SK-N-SH (cell line): ENCODE measurements around the gene ADCY9. TPM values are rescaled to one million over a fixed set of nuclear protein-coding genes. Genes with fewer than 3 reads are reported as not detected.

Source experiments
- CTCF ChIA-PET: fragments of 300-600, 350-600 bp; formaldehyde crosslinking; extraction: SDS; loops from one replicate; lab custom pipeline; 2021; lab: Yijun Ruan, JAX
- POLR2A ChIA-PET: fragments of 350-600 bp; sonication (Branson Sonifier 250); formaldehyde crosslinking; extraction: SDS; loops from one replicate; lab custom pipeline; 2020; ENCODE audit warnings: antibody characterized with exemption, inconsistent platforms; lab: Yijun Ruan, JAX
- DNase-seq: peaks from one replicate; pipeline ENCODE4 v3.0.0; 2012
- H2AFZ ChIP-seq: fragments of 200-600 bp; sonication (generic); 2 replicates; pipeline ENCODE4 v1.8.1; 2016; ENCODE audit warnings: antibody characterized with exemption, mild to moderate bottlenecking, low read depth
- H3F3A ChIP-seq: fragments of 200-600 bp; sonication (generic); replicated peaks from 2 replicates; pipeline ENCODE3; 2016; ENCODE audit warnings: antibody characterized with exemption, mild to moderate bottlenecking; ENCODE audit not compliant: insufficient read depth
- H3K27ac ChIP-seq, 2 experiments: fragments of 200-500 bp in 1 of 2; fragments of 200-600 bp in 1 of 2; sonication (Bioruptor generic) in 1 of 2; sonication (generic), shearing (Covaris generic) in 1 of 2; 2 replicates each; pipeline versions ENCODE4 v1.5.1 to v1.6.1; 2014 to 2016; ENCODE audit warnings: low read depth in 2 of 2, inconsistent platforms in 1 of 2, low read length in 1 of 2, mild to moderate bottlenecking in 1 of 2, mixed read lengths in 1 of 2
- H3K27me3 ChIP-seq: fragments of 200-600 bp; sonication (generic), shearing (Covaris generic); 2 replicates; pipeline ENCODE4 v1.6.1; 2016; ENCODE audit warnings: mixed run types; ENCODE audit not compliant: insufficient read depth
- H3K36me3 ChIP-seq, 2 experiments: fragments of 200-500 bp in 1 of 2; fragments of 200-600 bp in 1 of 2; sonication (Bioruptor generic) in 1 of 2; sonication (generic) in 1 of 2; replicated peaks in 1 of 2; 2 replicates each; pipeline versions ENCODE3 to v1.5.1; 2014 to 2016; ENCODE audit warnings: low read length in 1 of 2, mild to moderate bottlenecking in 1 of 2; ENCODE audit not compliant: insufficient read depth in 2 of 2, control insufficient read depth in 1 of 2
- H3K4me1 ChIP-seq, 2 experiments: fragments of 200-500 bp in 1 of 2; fragments of 200-600 bp in 1 of 2; sonication (Bioruptor generic) in 1 of 2; sonication (generic), shearing (Covaris generic) in 1 of 2; 2 replicates each; pipeline versions ENCODE4 v1.5.1 to v1.6.1; 2014 to 2016; ENCODE audit warnings: low read depth in 1 of 2, low read length in 1 of 2, mixed run types in 1 of 2; ENCODE audit not compliant: insufficient read depth in 2 of 2, control insufficient read depth in 1 of 2
- H3K4me2 ChIP-seq: fragments of 200-600 bp; sonication (generic), shearing (Covaris generic); 2 replicates; pipeline ENCODE4 v1.6.1; 2017; ENCODE audit warnings: mixed run types
- H3K4me3 ChIP-seq, 2 experiments: fragments of 200-500 bp in 1 of 2; fragments of 200-600 bp in 1 of 2; sonication (Bioruptor generic) in 1 of 2; sonication (generic), shearing (Covaris generic) in 1 of 2; 2 replicates each; pipeline versions ENCODE4 v1.5.1 to v1.8.1; 2014 to 2016; ENCODE audit warnings: low read depth in 2 of 2, inconsistent platforms in 1 of 2, low read length in 1 of 2, mild to moderate bottlenecking in 1 of 2, mixed read lengths in 1 of 2, moderate library complexity in 1 of 2
- H3K79me2 ChIP-seq: fragments of 200-600 bp; sonication (generic); 2 replicates; pipeline ENCODE4 v1.8.1; 2017; ENCODE audit warnings: mild to moderate bottlenecking; ENCODE audit not compliant: insufficient read depth
- H3K9ac ChIP-seq: fragments of 200-600 bp; sonication (generic); 2 replicates; pipeline ENCODE4 v1.6.1; 2017; ENCODE audit warnings: mixed run types
- H3K9me2 ChIP-seq: fragments of 200-600 bp; sonication (generic); 2 replicates; pipeline ENCODE4 v1.6.1; 2017; ENCODE audit warnings: mixed run types
- H3K9me3 ChIP-seq: fragments of 200-600 bp; sonication (generic); 2 replicates; pipeline ENCODE4 v1.6.1; 2017; ENCODE audit warnings: mixed run types, mild to moderate bottlenecking, moderate library complexity
- H4K20me1 ChIP-seq: fragments of 200-600 bp; sonication (generic); 2 replicates; pipeline ENCODE4 v1.6.1; 2017; ENCODE audit warnings: mild to moderate bottlenecking, mixed run types; ENCODE audit not compliant: insufficient read depth
- CHD2 ChIP-seq: fragments of 150-350 bp; IDR thresholded peaks from 2 replicates; pipeline ENCODE4 v1.6.1; 2018; ENCODE audit warnings: low read length; ENCODE audit not compliant: partially characterized antibody
- FOXJ3 ChIP-seq: sonication (generic); formaldehyde crosslinking; IDR thresholded peaks from 2 replicates; pipeline ENCODE4 v1.5.1; 2020; ENCODE audit warnings: mild to moderate bottlenecking, missing genetic modification reagents
- GABPA ChIP-seq: IDR thresholded peaks from 2 replicates; pipeline ENCODE4 v1.4.0; 2012; ENCODE audit warnings: low read depth, mild to moderate bottlenecking
- GATA2 ChIP-seq: sonication (generic); formaldehyde crosslinking; IDR thresholded peaks from 2 replicates; pipeline ENCODE4 v1.5.0; 2020; ENCODE audit warnings: mild to moderate bottlenecking, missing genetic modification reagents
- MAX ChIP-seq: IDR thresholded peaks from 2 replicates; pipeline ENCODE4 v1.4.0; 2012; ENCODE audit warnings: low read depth
- MEF2A ChIP-seq: IDR thresholded peaks from 2 replicates; pipeline ENCODE4 v1.4.0; 2012; ENCODE audit warnings: low read depth, borderline replicate concordance
- NRF1 ChIP-seq: IDR thresholded peaks from 2 replicates; pipeline ENCODE4 v1.6.1; 2012; ENCODE audit warnings: low read depth, mild to moderate bottlenecking, low read length
- PBX3 ChIP-seq: IDR thresholded peaks from 2 replicates; pipeline ENCODE4; 2012
- RXRA ChIP-seq: IDR thresholded peaks from 2 replicates; pipeline ENCODE4 v1.4.0; 2012; ENCODE audit warnings: low read depth, mild to moderate bottlenecking, borderline replicate concordance
- SIN3A ChIP-seq: IDR thresholded peaks from 2 replicates; pipeline ENCODE4 v1.6.1; 2012; ENCODE audit warnings: low read depth, mild to moderate bottlenecking, low read length, moderate library complexity, borderline replicate concordance
- SMC3 ChIP-seq: IDR thresholded peaks from 2 replicates; pipeline ENCODE4 v1.6.1; 2012; ENCODE audit warnings: low read depth, low read length, improper control_type of control experiment
- TAF1 ChIP-seq: IDR thresholded peaks from 2 replicates; pipeline ENCODE4 v1.6.1; 2012; ENCODE audit warnings: low read depth, mild to moderate bottlenecking, low read length, moderate library complexity, borderline replicate concordance
- TCF12 ChIP-seq: IDR thresholded peaks from 2 replicates; pipeline ENCODE4 v1.4.0; 2012
- USF1 ChIP-seq: IDR thresholded peaks from 2 replicates; pipeline ENCODE4 v1.4.0; 2012; ENCODE audit warnings: low read depth, borderline replicate concordance
- WGBS: methylation state at CpG from one replicate; pipeline ENCODE4 v1.1.6; 2017; ENCODE audit warnings: low lambda C conversion rate; 5-methylcytosine and 5-hydroxymethylcytosine counted together
- polyA plus RNA-seq, 3 experiments: library from polyadenylated mRNA; depleted of rRNA; stranded (reverse); fragments of >200 nt; gene quantifications; 2 replicates each; pipeline ENCODE4 v1.2.3, GENCODE V29; 2012
- TF ChIP-seq, protein P1 (sequence below): IDR thresholded peaks from 2 replicates; pipeline ENCODE4 v1.4.0; 2012; ENCODE audit warnings: low read depth, borderline replicate concordance
- TF ChIP-seq, protein P2 (sequence below): fragments of 150-350 bp; IDR thresholded peaks from 2 replicates; pipeline ENCODE4 v1.6.1; 2017; ENCODE audit warnings: antibody characterized with exemption, low read length, low read depth, borderline replicate concordance

The ADCY9 gene
- polyA plus RNA-seq, 1 of the 3 experiments (the other 2 are of a cell fraction): 5.2 TPM

- no peak overlapping the region for H3K4me3 ChIP-seq
- H3K4me1 ChIP-seq: peaks cover 0 to 6% of the 10 kb centered on the region in 2 experiments; a peak in 1 of 4 replicates
- H3K79me2 ChIP-seq: no peaks in the 10 kb centered on the region
- no peak overlapping the region for H2AFZ ChIP-seq
- H3K9me3 ChIP-seq: no peaks in the 10 kb centered on the region
- H3F3A ChIP-seq: peaks cover 11% of the 10 kb centered on the region
- no peak for DNase-seq
- CTCF ChIA-PET: interaction anchor here (0.5 to 2.2 kb wide), 5 partner anchors 8 to 258 kb away, joined by 3 to 5 read pairs (median 4); no protein-coding TSS in a partner anchor
- H3K9me2 ChIP-seq: no peaks in the 10 kb centered on the region
- WGBS: 72% methylated on average over 4 of the region's 4 CpGs
- TF ChIP-seq MEF2A (no peak), TAF1 (no peak), MAX (no peak), CHD2 (no peak)
- TF ChIP-seq, protein P1, sequence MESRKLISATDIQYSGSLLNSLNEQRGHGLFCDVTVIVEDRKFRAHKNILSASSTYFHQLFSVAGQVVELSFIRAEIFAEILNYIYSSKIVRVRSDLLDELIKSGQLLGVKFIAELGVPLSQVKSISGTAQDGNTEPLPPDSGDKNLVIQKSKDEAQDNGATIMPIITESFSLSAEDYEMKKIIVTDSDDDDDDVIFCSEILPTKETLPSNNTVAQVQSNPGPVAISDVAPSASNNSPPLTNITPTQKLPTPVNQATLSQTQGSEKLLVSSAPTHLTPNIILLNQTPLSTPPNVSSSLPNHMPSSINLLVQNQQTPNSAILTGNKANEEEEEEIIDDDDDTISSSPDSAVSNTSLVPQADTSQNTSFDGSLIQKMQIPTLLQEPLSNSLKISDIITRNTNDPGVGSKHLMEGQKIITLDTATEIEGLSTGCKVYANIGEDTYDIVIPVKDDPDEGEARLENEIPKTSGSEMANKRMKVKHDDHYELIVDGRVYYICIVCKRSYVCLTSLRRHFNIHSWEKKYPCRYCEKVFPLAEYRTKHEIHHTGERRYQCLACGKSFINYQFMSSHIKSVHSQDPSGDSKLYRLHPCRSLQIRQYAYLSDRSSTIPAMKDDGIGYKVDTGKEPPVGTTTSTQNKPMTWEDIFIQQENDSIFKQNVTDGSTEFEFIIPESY: no peak
- TF ChIP-seq, all 33 proteins: peak for 0
- Histone ChIP-seq H3K27me3 (no peaks in the 10 kb centered on the region), H3K27ac (no peak overlapping the region), H3K36me3 (no peaks in the 10 kb centered on the region), H3K4me2 (no peak overlapping the region), H3K9ac (no peak overlapping the region), H4K20me1 (no peaks in the 10 kb centered on the region)
- POLR2A ChIA-PET: no interaction called here
Observed at GRCh38 chr16:4016658-4017057, 99.6 kb downstream of the ADCY9 start.

DNA sequence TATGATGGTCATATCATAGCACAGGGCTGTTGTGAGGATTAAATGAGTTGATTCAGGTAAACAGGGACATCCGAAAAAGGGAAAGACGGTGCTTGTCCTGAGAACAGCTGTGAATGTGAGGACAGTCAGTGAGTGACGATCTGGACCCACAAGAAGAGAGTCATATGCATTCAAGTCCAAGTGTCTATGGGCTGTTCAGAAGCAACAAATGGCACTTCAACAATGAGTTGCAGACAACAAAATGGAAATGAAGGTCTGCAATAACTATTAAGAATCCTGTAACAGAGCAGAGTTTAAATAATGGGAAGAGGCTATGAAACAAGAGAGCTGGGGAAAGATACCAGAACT lies 100.3 kb downstream of the ADCY9 start:
- H3K4me3 ChIP-seq: no peak overlapping the region
- no peaks in the 10 kb centered on the region for H3K27me3 ChIP-seq
- H3K9me3 ChIP-seq: no peaks in the 10 kb centered on the region
- no peaks in the 10 kb centered on the region for H3K79me2 ChIP-seq
- H3K4me1 ChIP-seq: peaks cover 0 to 6% of the 10 kb centered on the region in 2 experiments; a peak in 1 of 4 replicates
- H3K9ac ChIP-seq: no peak overlapping the region
- TF ChIP-seq SIN3A: no peak
- TF ChIP-seq, protein P1: no peak
- no peak for TF ChIP-seq TCF12
- no peak for TF ChIP-seq PBX3
- TF ChIP-seq USF1: no peak
- no peak for TF ChIP-seq GABPA
- no peak for TF ChIP-seq GATA2 (CRISPR knock-in tag)
- no peak for TF ChIP-seq MEF2A
- TF ChIP-seq NRF1: no peak
- no peak for TF ChIP-seq FOXJ3 (CRISPR knock-in tag)
- no peak for TF ChIP-seq RXRA
- no peak for TF ChIP-seq TAF1
- TF ChIP-seq SMC3: no peak
- TF ChIP-seq, protein P2, sequence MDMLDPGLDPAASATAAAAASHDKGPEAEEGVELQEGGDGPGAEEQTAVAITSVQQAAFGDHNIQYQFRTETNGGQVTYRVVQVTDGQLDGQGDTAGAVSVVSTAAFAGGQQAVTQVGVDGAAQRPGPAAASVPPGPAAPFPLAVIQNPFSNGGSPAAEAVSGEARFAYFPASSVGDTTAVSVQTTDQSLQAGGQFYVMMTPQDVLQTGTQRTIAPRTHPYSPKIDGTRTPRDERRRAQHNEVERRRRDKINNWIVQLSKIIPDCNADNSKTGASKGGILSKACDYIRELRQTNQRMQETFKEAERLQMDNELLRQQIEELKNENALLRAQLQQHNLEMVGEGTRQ: no peak
- TF ChIP-seq MAX: no peak
- WGBS: 98% methylated on average over 3 of the region's 3 CpGs
- H3K36me3 ChIP-seq: no peaks in the 10 kb centered on the region
- H3K4me2 ChIP-seq: no peak overlapping the region
- POLR2A ChIA-PET: no interaction called here
- H3F3A ChIP-seq: peaks cover 11% of the 10 kb centered on the region
- CTCF ChIA-PET: interaction anchor here (1.0 to 2.2 kb wide), 3 partner anchors 9 to 238 kb away, joined by 3 to 5 read pairs (median 4); no protein-coding TSS in a partner anchor
- H4K20me1 ChIP-seq: no peaks in the 10 kb centered on the region
- DNase-seq: no peak
- no peaks in the 10 kb centered on the region for H3K9me2 ChIP-seq
- no peak overlapping the region for H3K27ac ChIP-seq
- no peak overlapping the region for H2AFZ ChIP-seq
